Kasumi-1 (cell line): ENCODE results near the gene GBP6.
"Not testable (repeated sequence)": the region's sequence is repeated elsewhere in the genome, so short reads cannot be mapped to it uniquely, and the experiment has no call there.

Experiments
- DNase-seq, 2 experiments: peaks; one replicate each; lab custom pipeline; 2025; lab: John Stamatoyannopoulos, UW

The GBP6 gene

DNA sequence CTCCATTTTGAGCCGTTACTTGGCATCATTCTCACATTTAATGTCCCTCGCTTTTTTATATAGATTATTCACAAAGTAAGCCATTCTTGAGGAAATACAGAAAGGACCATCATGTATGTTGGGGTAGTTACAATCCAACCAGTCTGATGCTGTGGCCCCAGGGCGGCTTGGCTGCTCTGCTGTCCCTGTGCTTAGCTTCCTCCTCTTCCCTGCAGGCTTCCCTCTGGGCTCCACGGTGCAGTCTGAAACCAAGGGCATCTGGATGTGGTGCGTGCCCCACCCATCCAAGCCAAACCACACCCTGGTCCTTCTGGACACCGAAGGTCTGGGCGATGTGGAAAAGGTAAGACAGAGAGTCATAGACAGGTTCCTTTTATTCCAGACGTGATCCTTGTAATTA is 5.5 kb downstream of the GBP6 start:
- no peak for DNase-seq

GRCh38 chr1:89373810-89374209 is 10.0 kb downstream of the GBP6 start:
- DNase-seq, result not testable (repeated sequence)

DNA sequence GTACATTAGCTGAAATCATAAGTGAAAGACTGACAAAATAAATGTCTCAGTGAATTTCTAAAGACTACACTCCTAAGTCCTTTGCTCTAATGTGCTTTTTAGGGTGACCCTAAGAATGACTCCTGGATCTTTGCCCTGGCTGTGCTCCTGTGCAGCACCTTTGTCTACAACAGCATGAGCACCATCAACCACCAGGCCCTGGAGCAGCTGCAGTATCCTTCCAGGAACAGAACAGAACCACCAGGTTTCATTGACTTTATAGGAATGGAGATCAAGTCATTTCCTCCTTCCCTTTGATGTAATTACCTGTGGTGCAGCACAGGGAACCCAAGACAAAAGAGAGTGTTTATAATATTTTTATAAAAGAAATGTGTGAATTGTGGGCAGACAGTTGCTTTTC is 14.1 kb downstream of the GBP6 start:
- no peak for DNase-seq

- no peak for DNase-seq
Observed at GRCh38 chr1:89381618-89382017, 17.8 kb downstream of the GBP6 start.

GRCh38 chr1:89382479-89382878 is 18.6 kb downstream of the GBP6 start:
- no peak for DNase-seq

DNA sequence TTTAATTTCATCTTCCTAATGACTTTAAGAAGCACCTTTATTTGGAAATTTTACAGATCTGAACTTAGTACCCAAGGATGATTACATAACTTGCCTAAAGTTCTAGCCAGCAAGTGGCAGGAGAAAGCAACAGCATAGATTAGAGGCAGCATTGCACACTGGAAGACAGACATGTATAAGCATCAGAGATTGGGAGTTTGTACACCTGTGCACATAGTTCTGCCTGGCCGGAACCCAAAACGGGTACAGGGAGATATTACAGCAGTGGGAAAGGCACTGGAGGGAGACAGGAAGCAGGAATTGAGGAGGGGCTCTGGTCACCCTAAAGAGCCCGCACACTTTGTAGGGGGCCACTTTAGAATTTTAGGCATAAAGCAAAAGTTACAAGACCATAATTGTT is 19.3 kb downstream of the GBP6 start:
- no peak for DNase-seq

- no peak for DNase-seq
Observed at GRCh38 chr1:89390707-89391106, 26.8 kb downstream of the GBP6 start.

DNA sequence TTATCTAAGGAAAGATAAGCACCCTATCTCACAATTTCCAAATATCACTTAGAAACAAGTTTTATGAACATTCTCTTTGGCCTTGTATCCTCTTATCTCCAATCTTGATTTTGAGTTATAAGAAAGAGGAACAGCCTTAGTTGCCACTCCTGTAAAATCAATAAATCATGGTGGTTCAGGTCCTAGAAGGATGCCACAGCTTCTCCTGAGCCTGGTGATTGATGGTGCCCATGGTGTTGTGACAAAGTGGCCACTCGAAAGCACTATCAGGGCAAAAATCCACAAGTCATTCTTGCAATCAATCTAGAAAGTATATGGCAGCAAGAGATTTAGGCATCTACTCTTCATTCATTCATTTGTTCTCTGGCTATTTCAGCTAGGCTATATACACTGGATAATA is 27.8 kb downstream of the GBP6 start:
- DNase-seq, result no peak

DNA sequence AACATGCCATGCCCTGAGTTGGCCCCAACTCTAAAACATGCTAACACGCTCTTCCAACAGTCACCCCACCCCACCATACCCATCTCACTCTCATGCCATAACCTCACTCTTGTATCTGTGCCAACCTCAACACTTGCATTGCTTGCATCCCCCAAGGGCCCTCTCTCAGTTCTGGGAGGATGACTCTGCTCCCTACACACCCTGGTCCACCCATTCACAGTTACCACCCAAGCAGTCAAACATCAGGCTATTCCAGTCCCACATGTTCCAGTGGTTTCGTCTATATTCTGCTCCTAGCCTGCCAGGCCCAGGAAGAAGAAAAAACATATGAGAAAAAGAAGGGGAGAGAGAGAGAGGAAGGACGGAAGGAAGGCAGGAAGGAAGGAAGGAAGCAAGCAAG is 31.0 kb downstream of the GBP6 start:
- no peak for DNase-seq

GRCh38 chr1:89396902-89397301 is 33.0 kb downstream of the GBP6 start:
- no peak for DNase-seq

GRCh38 chr1:89405275-89405929 is 41.5 kb downstream of the GBP6 start:
- DNase-seq, result no peak

GRCh38 chr1:89407360-89407759 is 43.5 kb downstream of the GBP6 start:
- DNase-seq, result no peak

- DNase-seq, result not testable (repeated sequence)
Observed at GRCh38 chr1:89407768-89408167, 43.9 kb downstream of the GBP6 start.

GRCh38 chr1:89425056-89425455 is 61.2 kb downstream of the GBP6 start:
- no peak for DNase-seq

GRCh38 chr1:89429062-89429461 is 65.2 kb downstream of the GBP6 start:
- DNase-seq, result no peak

GRCh38 chr1:89429681-89430080 is 65.8 kb downstream of the GBP6 start:
- DNase-seq, result not testable (repeated sequence)

GRCh38 chr1:89433421-89433820 is 69.6 kb downstream of the GBP6 start:
- DNase-seq, result no peak

DNA sequence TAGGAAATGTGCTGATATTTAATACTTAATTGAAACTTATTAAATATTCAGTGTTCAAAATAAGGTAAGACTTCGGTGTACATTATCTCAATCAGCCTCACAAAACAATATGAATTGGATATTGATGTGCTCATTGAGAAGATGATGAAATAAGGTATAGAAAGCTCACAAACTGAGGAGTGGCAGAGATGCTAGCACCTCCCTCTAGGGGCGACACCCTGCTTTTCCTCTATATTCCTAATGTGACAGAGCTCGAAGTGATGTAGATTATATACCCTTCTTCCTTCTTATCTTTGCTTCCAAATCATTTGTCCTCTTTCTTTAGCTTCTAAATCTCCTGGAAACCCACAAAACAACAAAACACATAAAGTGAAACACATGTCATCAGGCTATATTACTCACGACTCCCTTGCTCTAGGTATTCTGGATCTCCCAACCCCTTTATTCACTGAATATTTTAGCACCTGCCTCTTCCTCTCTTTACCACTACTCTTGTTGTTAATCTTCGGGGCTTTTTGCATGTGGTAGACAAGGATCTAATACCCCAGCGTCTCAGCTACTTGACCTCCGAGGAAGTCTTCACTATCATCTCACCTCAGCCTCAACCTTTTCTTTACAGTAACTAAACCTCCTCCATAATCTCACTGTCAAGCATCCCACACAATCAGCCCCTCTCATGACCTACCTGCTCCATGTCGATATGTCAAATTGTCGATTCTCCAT is 70.4 kb downstream of the GBP6 start:
- DNase-seq, result not testable (repeated sequence)
